HCT116 (cell line): ENCODE measurements around the gene CAMP. TPM values are rescaled to one million over a fixed set of nuclear protein-coding genes. Genes with fewer than 3 reads are reported as not detected.

Experiments
- ATAC-seq: fragments of 200-7000 bp; cut with Tn5 transposase; 2 replicates; pipeline ENCODE4 v1.9.1; 2020; ENCODE audit warnings: mild to moderate bottlenecking, moderate library complexity
- BruUV-seq: library from RNA; stranded (reverse); fragments of 400-500 nt; replicated peaks from 2 replicates; lab custom pipeline; 2021; lab: Mats Ljungman, UMichigan
- CTCF ChIA-PET: fragments of 300-600 bp; sonication (Branson Sonifier 250); formaldehyde crosslinking; loops from one replicate; lab custom pipeline; 2021; ENCODE audit warnings: antibody characterized with exemption; lab: Charles Lee
- POLR2A ChIA-PET: fragments of 300-600, 350-600 bp; sonication (Branson Sonifier 250); formaldehyde crosslinking; loops from one replicate; lab custom pipeline; 2021; ENCODE audit warnings: antibody characterized with exemption; lab: Charles Lee
- RAD21 ChIA-PET, 2 experiments: fragments of 300-600 bp; sonication (Branson Sonifier 250); formaldehyde crosslinking; loops; one replicate each; lab custom pipeline; 2023; ENCODE audit warnings: low total read pairs in 2 of 2; ENCODE audit not compliant: uncharacterized antibody in 2 of 2, unreplicated experiment in 2 of 2, low non-redundant PET in 1 of 2; lab: Charles Lee
- DNase-seq: peaks from one replicate; pipeline ENCODE4 v3.0.0-alpha.2; 2010; ENCODE audit warnings: low read depth, low spot score
- H2AFZ ChIP-seq: fragments of 200-600 bp; shearing (Covaris generic), sonication (generic); 2 replicates; pipeline ENCODE4 v1.6.1; 2017; ENCODE audit warnings: low read depth, mixed run types, mixed read lengths, antibody characterized with exemption, low read length; ENCODE audit not compliant: poor library complexity, severe bottlenecking
- H3K27ac ChIP-seq: 2 replicates; pipeline ENCODE4 v1.5.1; 2012; ENCODE audit warnings: low read depth, low read length
- H3K27me3 ChIP-seq: fragments of 200-600 bp; sonication (generic); 2 replicates; pipeline ENCODE4 v1.6.1; 2016; ENCODE audit warnings: mixed run types, low read length, mixed read lengths; ENCODE audit not compliant: insufficient read depth
- H3K36me3 ChIP-seq, 2 experiments: fragments of 200-500 bp in 1 of 2; fragments of 200-600 bp in 1 of 2; sonication (Bioruptor generic) in 1 of 2; sonication (generic) in 1 of 2; 2 replicates each; pipeline versions ENCODE4 v1.5.1 to v1.6.1; 2014 to 2016; ENCODE audit warnings: low read length in 2 of 2, inconsistent platforms in 1 of 2, mixed read lengths in 1 of 2, mixed run types in 1 of 2; ENCODE audit not compliant: insufficient read depth in 2 of 2, control insufficient read depth in 1 of 2
- H3K4me1 ChIP-seq, 2 experiments: fragments of 200-600 bp in 1 of 2; sonication (generic) in 1 of 2; 2 replicates each; pipeline versions ENCODE4 v1.5.1 to v1.6.1; 2012 to 2017; ENCODE audit warnings: low read length in 2 of 2, inconsistent platforms in 1 of 2, mild to moderate bottlenecking in 1 of 2, mixed read lengths in 1 of 2, mixed run types in 1 of 2, moderate library complexity in 1 of 2; ENCODE audit not compliant: insufficient read depth in 2 of 2, control insufficient read depth in 1 of 2
- H3K4me2 ChIP-seq: fragments of 200-600 bp; sonication (generic); 2 replicates; pipeline ENCODE4 v1.6.1; 2017; ENCODE audit warnings: mixed run types, low read length, mixed read lengths
- H3K4me3 ChIP-seq, 2 experiments: fragments of 200-600 bp in 1 of 2; sonication (generic) in 1 of 2; replicated peaks in 1 of 2; 2 replicates each; pipeline ENCODE4 v1.5.1; 2011 to 2016; ENCODE audit warnings: low read length in 2 of 2, control low read depth in 1 of 2, low read depth in 1 of 2, mild to moderate bottlenecking in 1 of 2, mixed read lengths in 1 of 2, mixed run types in 1 of 2
- H3K79me2 ChIP-seq: fragments of 200-600 bp; sonication (generic); 2 replicates; pipeline ENCODE4 v1.6.1; 2017; ENCODE audit warnings: mild to moderate bottlenecking, mixed run types, low read length, moderate library complexity, mixed read lengths; ENCODE audit not compliant: insufficient read depth
- H3K9ac ChIP-seq: fragments of 200-600 bp; sonication (generic); 2 replicates; pipeline ENCODE4 v1.6.1; 2016; ENCODE audit warnings: low read length, mixed read lengths
- H3K9me2 ChIP-seq: fragments of 200-600 bp; sonication (generic), shearing (Covaris generic); 2 replicates; pipeline ENCODE4 v1.6.1; 2017; ENCODE audit warnings: mixed run types, mild to moderate bottlenecking, moderate library complexity; ENCODE audit not compliant: insufficient read depth
- H3K9me3 ChIP-seq, 2 experiments: fragments of 200-500 bp in 1 of 2; fragments of 200-600 bp in 1 of 2; sonication (Bioruptor generic) in 1 of 2; sonication (generic) in 1 of 2; 2 replicates each; pipeline ENCODE4 v1.6.1; 2014 to 2017; ENCODE audit warnings: low read length in 2 of 2, mixed read lengths in 2 of 2, inconsistent platforms in 1 of 2, low read depth in 1 of 2, mild to moderate bottlenecking in 1 of 2, mixed run types in 1 of 2, moderate library complexity in 1 of 2; ENCODE audit not compliant: control insufficient read depth in 1 of 2, insufficient read depth in 1 of 2
- H4K20me1 ChIP-seq: fragments of 200-600 bp; sonication (generic), shearing (Covaris generic); 2 replicates; pipeline ENCODE4 v1.6.1; 2017; ENCODE audit warnings: mixed run types, mild to moderate bottlenecking, moderate library complexity; ENCODE audit not compliant: insufficient read depth
- ATF3 ChIP-seq: IDR thresholded peaks from 2 replicates; pipeline ENCODE4 v1.6.1; 2012
- CBX3 ChIP-seq: IDR thresholded peaks from 2 replicates; pipeline ENCODE4 v1.6.1; 2012; ENCODE audit warnings: low read depth
- CTCF ChIP-seq, 3 experiments: fragments of 200-600 bp in 1 of 3; sonication (generic) in 1 of 3; IDR thresholded peaks in 2 of 3; conservative IDR thresholded peaks in 1 of 3; 2 replicates each; pipeline ENCODE4 v1.5.1; 2012 to 2017; ENCODE audit warnings: low read depth in 2 of 3, low read length in 2 of 3, antibody characterized with exemption in 1 of 3, borderline replicate concordance in 1 of 3, control low read depth in 1 of 3, mild to moderate bottlenecking in 1 of 3, mixed read lengths in 1 of 3, mixed run types in 1 of 3, moderate library complexity in 1 of 3; ENCODE audit not compliant: insufficient read depth in 1 of 3
- EZH2phosphoT487 ChIP-seq: fragments of 200-600 bp; IDR thresholded peaks from 2 replicates; pipeline ENCODE4 v1.6.1; 2018; ENCODE audit warnings: antibody characterized with exemption, borderline replicate concordance
- JUND ChIP-seq: IDR thresholded peaks from 2 replicates; pipeline ENCODE4 v1.6.1; 2012
- MAX ChIP-seq: IDR thresholded peaks from 2 replicates; pipeline ENCODE4 v1.6.1; 2012
- POLR2AphosphoS5 ChIP-seq: IDR thresholded peaks from 2 replicates; pipeline ENCODE4 v1.6.1; 2011; ENCODE audit warnings: mild to moderate bottlenecking, low read depth, low read length, moderate library complexity
- SP1 ChIP-seq: IDR thresholded peaks from 2 replicates; pipeline ENCODE4 v1.6.1; 2012; ENCODE audit warnings: low read depth
- SRF ChIP-seq: IDR thresholded peaks from 2 replicates; pipeline ENCODE4 v1.6.1; 2012; ENCODE audit warnings: low read depth
- ZFX ChIP-seq: fragments of 450-650 bp; IDR thresholded peaks from 2 replicates; pipeline ENCODE4 v1.6.1; 2017
- ZNF274 ChIP-seq: fragments of 200-500 bp; sonication (Bioruptor generic); IDR thresholded peaks from 2 replicates; pipeline ENCODE4 v1.6.1; 2014; ENCODE audit warnings: mild to moderate bottlenecking, low read depth, low read length, inconsistent platforms
- intact Hi-C: fragments of 100-400 bp; cut with micrococcal nuclease; formaldehyde crosslinking; loops from 2 replicates; pipeline ENCODE4 v1.10.0; 2022
- total RNA-seq: library from RNA; stranded (reverse); gene quantifications from one replicate; pipeline ENCODE4 v1.2.1, GENCODE V29; 2021; ENCODE audit not compliant: unreplicated experiment

CAMP gene
- total RNA-seq, 1 experiment from 2014 or later = not detected

GRCh38 chr3:48225587-48225986 lies 2.3 kb downstream of the CAMP start:
- H3K27me3 ChIP-seq = no peaks in the 10 kb centered on the region
- no peaks in the 10 kb centered on the region for H3K4me1 ChIP-seq
- DNase-seq (no peak), ATAC-seq (no peak)
- no peaks in the 10 kb centered on the region for H3K9me3 ChIP-seq
- H3K36me3 ChIP-seq = no peaks in the 10 kb centered on the region
- no peaks in the 10 kb centered on the region for H3K79me2 ChIP-seq
- no peaks in the 10 kb centered on the region for H4K20me1 ChIP-seq
- no peak overlapping the region for H3K27ac ChIP-seq
- H3K4me2 ChIP-seq = no peak overlapping the region
- BruUV-seq = no TSS peak
- no peak overlapping the region for H2AFZ ChIP-seq
- intact Hi-C loops = no loop called here
- H3K9ac ChIP-seq = no peak overlapping the region
- no peaks in the 10 kb centered on the region for H3K9me2 ChIP-seq
- CTCF ChIA-PET = no interaction called here
- no peak for TF ChIP-seq ZNF274
- TF ChIP-seq ZFX = no peak
- no peak for TF ChIP-seq CBX3
- no peak for TF ChIP-seq MAX
- no peak for TF ChIP-seq SP1
- TF ChIP-seq EZH2phosphoT487 = no peak
- TF ChIP-seq, all 23 proteins: peak for 0
- POLR2A ChIA-PET = interaction anchor here (1.4 kb wide), 1 partner anchor 16 kb away, joined by 4 read pairs; the partner anchor contains the start of gene ZNF589
- RAD21 ChIA-PET = interaction anchor here in 1 of 2 experiments (0.6 kb wide), 1 partner anchor 37 kb away, joined by 3 read pairs; the partner anchor contains the start of gene CDC25A
- H3K4me3 ChIP-seq = no peak overlapping the region

GRCh38 chr3:48226939-48227338 lies 3.6 kb downstream of the CAMP start:
- Histone ChIP-seq H3K36me3 (no peaks in the 10 kb centered on the region), H3K9me2 (no peaks in the 10 kb centered on the region), H3K79me2 (no peaks in the 10 kb centered on the region), H3K4me1 (no peaks in the 10 kb centered on the region), H4K20me1 (no peaks in the 10 kb centered on the region), H3K27me3 (no peaks in the 10 kb centered on the region), H3K9me3 (no peaks in the 10 kb centered on the region), H3K4me3 (no peak overlapping the region), H3K9ac (no peak overlapping the region), H3K4me2 (no peak overlapping the region), H3K27ac (no peak overlapping the region), H2AFZ (no peak overlapping the region)
- ATAC-seq = no peak
- no peak for DNase-seq
- BruUV-seq = no TSS peak
- intact Hi-C loops = no loop called here
- RAD21 ChIA-PET = no interaction called here
- TF ChIP-seq POLR2AphosphoS5 (no peak), CBX3 (no peak), CTCF (IDR thresholded peaks at IDR 0.05 in 2 of 3, conservative IDR thresholded peaks at IDR 0.05 in 1 of 3; ENCODE audit: borderline replicate concordance in 1 of 3, insufficient read depth in 1 of 3, low read depth in 2 of 3, low read length in 2 of 3) (no peak), ATF3 (no peak), JUND (no peak), SRF (no peak)
- POLR2A ChIA-PET = no interaction called here
- CTCF ChIA-PET = no interaction called here
